HG02884 (cell line): Measurements from ENCODE around the gene MEX3D.

ENCODE experiments used
- ATAC-seq: cut with Tn5 transposase; IDR thresholded peaks from one replicate; pipeline ENCODE4 v1.9.1; 2021; ENCODE audit warnings: mild to moderate bottlenecking, moderate library complexity; ENCODE audit not compliant: unreplicated experiment

Gene MEX3D

DNA sequence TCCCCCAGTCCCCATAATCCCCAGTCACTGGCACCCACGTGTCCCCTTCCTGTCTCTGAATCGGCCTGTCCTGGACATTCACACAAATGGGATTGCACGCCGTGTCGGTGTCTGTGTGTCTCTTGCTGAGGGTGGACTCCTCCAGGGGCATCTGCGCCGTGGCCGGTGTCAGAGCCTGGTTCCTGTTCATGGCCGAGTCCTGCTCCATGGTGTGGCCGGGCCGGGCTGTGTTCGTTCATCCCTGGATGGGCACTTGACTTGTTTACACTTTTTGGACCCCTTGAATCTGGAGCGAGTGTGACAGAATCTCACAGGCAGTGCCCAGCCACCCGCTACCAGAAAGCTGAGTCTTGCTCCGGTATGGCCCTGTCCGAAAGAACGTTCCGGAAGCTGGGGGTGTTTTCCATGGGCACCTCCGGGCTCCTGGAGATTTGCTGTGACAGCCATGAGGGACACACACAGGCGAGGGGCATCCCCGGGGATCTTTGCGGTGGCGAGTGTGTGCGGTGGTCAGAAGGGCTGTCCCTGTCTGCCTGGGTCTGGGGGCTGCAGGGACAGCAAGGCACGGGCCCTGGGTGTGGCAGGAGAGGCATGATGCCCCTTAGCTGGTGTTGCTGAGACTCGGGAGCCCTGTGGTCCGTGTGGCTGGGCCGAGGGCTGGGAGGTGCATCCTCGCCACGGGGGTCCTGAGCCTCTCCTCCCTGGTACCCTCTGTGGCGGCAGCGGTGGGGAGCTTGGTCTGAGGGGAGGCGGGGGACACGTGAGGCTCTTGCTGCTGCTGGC is 6.4 kb upstream of the MEX3D start:
- ATAC-seq, result no peak

DNA sequence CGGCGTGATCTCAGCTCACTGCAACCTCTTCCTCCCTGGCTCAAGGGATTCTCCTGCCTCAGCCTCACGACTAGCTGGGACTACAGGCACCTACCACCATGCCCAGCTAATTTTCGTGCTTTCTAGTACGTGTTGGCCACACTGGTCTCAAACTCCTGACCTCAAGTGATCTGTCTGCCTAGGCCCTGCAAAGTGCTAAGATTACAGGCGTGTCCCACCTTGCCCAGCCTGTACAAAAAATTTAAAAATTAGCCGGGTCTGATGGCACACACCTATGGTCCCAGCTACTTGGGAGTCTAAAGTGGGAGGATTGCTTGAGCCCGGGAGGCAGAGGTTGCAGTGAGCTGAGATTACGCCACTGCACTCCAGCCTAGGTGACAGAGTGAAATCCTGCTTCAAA is 4.7 kb upstream of the MEX3D start:
- no peak for ATAC-seq

DNA sequence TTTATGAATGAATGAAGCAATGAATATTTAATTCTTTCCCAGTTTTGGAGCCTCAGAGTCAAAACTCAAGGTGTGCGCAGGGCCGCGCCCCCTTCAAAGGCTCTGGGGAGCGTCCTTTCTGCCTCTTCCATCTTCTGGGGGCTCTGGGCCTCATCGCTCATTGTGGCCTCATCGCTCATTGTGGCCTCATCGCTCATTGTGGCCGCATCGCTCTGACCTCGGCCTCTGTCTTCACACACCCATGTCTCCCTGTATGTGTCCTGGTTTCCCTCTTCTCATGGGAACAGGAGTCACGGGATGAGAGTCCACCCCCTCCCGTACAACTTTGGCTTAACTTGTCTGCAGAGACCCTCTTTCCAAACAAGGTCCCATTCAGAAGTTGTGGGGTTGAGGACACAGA is 3.2 kb upstream of the MEX3D start:
- no peak for ATAC-seq

DNA sequence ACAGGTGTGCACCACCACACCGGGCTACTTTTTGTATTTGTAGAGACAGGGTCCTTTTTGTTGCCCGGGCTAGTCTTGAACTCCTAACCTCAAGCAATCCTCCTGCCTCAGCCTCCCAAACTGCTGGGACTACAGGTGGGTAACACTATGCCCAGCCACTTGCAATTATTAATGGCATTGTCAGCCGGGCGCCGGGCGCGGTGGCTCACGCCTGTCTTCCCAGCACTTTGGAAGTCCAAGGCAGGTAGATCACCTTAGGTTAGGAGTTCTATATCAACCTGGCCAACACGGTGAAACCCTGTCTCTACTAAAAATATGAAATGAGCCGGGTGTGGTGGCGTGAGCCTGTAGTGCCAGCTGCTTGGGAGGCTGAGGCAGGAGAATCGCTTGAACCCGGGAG is 2.7 kb upstream of the MEX3D start:
- ATAC-seq, result no peak

DNA sequence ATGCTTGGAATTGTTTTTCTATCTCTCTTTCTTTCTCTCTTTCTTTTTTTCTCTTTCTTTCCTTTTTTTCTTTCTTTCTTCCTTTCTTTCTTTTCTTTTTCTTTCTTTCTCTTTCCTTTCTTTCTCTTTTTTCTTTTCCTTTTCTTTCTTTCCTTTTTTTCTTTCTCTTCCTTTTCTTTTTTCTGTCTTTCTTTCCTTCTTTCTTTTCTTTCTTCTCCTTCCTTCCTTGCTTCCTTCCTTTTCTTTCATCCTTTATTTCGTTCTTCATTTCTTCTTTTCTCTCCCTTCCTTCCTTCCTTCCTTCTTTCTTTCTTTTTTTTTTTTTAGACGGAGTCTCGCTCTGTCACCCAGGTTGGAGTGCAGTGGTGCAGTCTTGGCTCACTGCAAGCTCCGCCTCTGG is 1.9 kb upstream of the MEX3D start:
- ATAC-seq, result no peak

DNA sequence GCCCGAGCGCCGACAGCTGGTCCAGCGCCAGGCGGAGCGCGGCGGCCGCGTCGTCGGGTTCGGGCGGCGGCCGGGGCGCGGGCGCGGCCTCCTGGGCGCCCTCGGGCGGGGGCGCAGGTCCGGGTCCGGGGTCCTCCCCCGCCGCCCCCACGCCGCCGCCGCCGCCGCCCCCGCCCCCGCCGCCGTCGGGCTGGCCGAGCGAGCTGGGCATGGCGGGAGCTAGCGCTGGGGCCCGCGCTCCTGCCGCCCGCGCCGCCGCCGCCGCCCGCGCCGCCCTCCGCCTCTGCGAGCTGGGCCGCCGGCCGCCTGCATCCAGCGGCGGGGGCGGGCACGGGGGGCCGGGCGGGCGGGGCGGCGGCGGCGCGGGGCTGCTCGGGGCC is 287 bp downstream of the MEX3D start:
- ATAC-seq, result no peak

DNA sequence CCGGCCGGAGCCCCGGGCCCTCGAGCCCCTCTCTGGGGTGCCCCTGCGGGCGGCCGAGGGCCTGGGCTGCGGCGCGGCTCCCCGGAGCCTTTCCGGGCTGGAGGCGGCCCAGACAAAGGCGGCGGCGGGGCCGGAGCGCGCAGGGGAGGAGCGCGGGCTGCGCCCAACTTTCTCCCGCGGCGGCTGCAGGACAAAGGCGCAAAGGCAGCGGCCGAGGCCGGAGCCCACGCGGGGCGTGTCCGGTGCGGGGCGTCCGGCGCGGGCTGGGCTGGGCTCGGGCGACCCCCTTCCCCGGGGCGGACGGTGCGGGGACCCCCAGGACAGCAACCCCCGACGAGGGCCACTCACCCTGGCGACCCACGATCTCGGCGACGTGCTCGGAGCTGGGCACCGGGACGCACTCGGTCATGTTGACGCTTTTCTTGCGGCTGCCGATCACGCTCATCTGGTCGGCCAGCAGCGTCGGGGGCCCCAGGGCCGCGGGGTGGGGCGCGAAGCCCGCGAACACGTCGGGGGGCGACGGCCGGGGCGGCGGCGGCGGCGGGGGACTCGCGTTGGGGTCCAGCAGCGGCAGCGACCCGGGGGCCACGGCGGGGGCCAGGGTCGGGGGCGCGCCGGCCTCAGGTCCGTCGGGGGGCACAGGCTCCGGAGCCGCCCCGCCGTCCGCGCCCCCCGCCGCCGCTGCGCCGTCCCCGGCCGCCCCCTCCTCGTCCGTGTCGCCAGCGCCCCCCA is 843 bp downstream of the MEX3D start:
- ATAC-seq, result no peak

DNA sequence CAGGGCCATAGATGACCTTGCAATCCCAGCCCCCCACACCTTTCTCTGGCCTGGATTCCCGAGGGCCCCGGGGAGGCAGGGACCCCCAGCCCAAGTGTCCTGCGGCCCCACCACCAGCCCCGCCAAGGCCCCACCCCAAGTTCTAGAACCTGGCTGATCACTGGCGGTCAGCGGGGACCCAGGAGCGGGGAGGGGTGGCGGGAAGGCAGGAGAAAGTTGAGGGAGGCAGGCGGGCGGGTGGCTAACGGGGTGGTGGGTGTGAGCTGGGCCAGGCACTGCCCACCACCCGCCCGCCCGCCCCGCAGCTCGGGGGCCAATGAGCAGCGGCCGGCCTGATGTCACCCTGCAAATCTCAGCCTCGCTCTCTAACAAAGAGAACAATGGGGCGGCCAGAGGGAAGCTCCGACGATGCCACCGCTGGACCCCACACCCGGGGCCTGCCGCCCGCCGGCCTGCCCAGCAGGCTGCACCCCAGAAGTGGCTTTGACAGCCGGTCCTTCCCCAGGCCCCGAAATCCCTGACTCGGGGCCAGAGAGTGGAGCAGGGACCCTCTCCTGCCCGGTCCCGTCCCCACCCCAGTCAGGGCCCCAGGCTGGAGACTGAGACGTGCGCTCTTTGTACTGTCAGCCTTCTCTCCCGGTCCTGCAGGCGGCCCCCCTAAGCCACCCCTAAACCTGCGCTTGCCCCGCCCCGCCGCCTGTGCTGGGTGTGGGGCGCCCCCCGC is 1.6 kb downstream of the MEX3D start:
- no peak for ATAC-seq

DNA sequence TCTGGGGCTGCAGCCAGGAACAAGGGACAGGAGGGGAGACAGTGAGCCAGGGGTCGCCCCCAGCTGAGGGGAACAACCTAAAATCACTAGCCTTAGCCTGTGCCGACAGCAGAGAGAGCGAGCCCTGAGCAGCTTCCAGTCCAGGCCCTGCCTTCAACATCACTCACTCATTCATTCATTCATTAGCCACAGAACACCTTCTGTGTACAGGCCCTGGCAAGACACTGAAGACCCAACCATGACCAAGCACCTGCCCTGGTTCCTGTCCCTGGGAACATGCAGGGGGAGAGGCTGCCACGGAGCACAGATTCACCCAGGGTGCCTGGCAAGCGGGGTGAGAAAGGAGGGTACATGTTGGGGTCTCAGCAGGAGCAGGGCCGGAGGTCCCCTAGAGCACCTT is 4.9 kb downstream of the MEX3D start:
- ATAC-seq, result no peak

DNA sequence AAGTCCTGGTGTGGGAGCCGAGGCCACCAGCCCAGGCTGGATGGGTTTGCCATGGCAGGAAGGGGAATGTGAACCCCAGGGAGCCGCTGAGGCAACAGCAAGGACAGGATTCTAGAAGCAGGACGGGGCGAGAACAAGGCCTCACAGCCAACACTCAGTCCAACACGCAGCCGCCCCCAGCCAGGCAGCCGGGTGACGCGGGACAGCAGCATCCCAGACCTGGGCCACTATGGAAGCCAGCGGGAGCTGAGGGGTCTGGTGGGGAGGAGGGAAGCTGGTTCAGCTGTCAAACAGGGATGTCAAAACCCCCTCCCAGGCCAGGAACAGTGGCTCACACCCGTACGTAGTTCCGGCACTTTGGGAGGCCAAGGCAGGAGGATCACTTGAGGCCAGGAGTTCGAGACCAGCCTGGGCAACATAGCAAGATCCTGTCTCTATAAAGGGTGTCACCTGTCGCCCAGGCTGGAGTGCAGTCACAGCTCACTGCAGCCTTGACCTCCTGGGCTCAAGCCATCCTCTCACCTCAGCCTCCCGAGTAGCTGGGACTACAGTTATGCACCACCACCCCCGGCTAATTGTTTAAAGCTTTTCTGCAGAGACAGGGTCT is 6.8 kb downstream of the MEX3D start:
- ATAC-seq, result no peak

DNA sequence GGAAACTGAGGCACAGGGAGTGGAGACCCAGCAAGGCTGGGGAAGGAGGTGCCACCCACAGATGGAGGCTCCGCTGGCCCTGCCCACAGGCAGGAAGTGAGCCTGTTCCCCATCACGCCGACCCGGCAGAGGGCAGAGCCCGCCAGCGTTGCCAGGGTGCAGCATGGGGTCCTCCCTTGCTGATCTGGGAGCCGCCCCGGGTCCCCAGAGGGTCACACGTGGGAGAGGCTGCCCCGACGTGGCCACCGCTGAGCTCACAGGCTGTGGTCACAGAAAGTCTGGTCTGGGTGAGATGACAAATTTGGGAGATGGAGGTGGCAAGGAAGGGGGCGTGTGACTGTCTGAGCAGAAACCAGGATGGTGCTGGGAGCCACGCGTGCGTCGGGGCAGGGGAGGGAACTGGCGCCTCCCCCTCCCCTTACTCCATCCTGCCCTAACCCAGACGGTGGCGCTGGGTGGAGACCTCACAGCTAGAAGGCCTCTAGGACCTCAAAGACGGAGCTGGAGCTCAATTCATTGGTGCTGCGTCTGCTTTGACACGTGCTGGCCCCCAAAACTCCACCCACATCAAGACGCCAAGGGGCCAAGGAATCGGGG is 7.7 kb downstream of the MEX3D start:
- no peak for ATAC-seq

DNA sequence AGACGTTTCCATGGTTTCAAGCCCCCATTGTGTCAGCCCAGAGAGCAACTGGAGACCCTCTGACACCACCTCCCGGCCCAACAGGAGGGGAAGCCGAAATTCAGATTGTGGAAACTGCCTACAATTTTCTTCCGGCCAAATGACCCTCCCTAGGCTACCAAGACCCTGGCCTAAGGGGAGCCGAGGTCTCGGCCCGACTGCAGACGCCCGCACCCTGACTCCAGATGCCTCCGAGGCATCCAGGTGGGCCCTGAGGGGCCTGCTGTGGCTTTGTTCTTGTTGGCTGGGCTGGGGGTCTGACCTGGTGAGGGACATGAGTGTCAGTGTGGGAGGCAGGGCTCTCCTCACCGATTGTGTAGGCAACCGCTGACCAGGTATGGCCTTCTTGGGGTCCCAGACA is 9.6 kb downstream of the MEX3D start:
- no peak for ATAC-seq

DNA sequence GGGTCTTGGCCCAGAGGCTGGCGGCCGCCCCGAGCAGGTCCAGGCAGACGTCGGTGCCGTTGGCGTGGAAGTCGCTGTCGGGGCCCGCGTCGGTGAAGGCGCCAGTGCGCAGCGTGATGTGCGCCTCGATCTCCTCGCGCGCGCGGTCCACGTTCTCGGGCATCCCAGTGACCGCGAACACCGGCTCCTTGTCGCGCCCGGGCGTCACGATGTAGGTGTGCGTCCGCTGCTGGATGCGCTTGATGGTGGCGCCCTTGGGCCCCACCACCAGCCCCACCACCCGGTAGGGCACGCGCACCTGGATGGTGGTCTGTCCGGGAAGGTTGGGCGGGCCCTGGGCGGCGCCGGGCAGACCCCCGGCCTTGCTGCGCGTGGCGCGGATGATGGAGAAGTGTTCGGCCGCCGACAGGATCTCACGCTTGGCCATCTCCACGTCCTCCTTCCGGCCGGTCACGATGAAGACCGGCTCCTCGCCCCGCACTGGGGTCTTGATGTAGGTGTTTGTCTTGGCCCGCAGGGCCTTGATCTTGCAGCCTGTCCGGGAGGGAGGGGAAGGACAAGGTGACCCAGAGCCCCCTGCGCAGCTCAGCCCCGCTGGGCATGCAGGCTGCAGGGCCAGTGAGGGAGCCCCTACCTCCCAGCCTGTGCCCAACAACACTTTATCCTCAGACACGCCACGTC is 11.6 kb downstream of the MEX3D start:
- no peak for ATAC-seq

DNA sequence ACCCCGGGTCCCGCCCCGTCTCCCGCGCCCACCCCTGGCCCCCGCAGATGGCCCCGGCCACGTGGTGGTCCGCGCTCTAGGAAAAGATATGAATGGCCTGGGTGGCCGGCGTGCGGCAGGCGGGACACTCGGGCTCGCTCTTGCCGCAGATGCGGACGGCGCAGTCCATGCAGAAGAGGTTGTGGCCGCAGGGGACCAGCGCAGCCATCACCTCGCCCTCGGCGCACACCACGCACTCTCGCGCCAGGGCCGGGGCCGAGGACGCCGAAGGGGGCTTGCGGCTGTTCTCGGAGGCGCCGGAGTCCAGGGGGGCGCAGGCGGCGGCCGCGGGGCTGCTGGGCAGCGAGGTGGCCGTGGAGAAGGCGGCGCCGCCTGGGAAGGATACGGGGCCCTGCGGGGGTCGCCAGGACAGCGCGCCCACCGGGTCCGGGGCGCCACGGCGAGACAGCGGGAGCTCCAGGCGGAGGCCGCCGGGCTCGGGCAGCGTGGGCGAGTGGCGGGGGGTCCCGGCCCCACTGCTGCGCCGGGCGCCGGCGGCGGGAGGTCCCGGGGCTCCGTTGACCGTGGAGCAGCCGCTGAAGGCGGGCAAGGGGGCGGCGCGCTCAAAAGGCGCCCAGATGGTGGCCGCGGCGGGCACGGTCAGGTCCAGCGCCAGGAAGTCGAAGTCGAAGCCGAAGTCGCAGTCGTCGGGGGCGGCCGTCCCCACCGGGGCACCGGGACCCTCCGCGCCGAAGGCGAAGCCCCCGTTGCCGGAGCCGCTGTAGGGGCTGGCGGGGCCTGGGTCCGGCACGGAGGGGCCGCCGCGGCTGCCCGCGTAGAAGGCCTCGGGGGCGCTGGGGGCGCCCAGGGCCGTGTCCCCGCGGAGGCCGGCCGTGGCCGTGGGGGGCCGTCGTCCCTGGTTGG is 12.4 kb downstream of the MEX3D start:
- ATAC-seq, result no peak

DNA sequence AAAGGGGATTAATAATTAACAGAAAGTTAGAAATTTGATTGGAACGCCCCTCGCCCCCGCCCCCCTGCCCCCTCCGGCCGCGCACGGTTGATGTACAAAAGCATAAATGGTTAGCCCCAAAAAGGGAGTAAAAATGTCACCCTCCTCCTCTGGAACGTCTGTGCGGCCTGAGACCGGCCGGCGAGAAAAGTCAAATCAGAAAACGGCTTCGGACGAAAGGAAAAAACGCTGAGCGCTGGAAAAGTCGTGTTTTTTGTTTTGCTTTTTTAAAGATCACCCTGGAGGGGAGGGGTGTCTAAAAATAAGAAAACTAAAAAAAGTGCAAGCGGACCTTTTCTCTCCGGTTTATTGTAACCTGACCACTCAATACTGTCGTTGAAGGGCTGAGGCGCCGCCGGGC is 13.2 kb downstream of the MEX3D start:
- ATAC-seq, result no peak

DNA sequence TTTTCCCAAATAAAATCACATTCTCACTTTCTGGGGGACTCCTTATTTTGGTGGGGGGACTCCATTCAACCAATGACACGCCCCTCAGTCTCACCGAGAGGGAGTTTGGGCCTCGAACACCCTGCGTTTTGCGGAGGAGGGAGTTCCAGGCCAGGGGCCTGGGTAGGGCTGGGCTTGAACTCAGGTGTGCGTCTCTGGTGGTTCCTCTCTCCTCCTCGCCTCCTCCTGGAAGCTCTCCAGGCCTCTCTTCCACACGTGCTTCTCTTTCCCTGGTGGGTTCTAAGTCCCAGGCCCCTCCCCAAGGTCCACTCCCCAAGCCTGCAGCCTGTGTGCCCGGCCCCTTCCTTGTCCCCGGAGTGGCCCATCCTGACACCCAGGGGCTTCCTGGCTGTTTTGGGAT is 14.7 kb downstream of the MEX3D start:
- no peak for ATAC-seq

DNA sequence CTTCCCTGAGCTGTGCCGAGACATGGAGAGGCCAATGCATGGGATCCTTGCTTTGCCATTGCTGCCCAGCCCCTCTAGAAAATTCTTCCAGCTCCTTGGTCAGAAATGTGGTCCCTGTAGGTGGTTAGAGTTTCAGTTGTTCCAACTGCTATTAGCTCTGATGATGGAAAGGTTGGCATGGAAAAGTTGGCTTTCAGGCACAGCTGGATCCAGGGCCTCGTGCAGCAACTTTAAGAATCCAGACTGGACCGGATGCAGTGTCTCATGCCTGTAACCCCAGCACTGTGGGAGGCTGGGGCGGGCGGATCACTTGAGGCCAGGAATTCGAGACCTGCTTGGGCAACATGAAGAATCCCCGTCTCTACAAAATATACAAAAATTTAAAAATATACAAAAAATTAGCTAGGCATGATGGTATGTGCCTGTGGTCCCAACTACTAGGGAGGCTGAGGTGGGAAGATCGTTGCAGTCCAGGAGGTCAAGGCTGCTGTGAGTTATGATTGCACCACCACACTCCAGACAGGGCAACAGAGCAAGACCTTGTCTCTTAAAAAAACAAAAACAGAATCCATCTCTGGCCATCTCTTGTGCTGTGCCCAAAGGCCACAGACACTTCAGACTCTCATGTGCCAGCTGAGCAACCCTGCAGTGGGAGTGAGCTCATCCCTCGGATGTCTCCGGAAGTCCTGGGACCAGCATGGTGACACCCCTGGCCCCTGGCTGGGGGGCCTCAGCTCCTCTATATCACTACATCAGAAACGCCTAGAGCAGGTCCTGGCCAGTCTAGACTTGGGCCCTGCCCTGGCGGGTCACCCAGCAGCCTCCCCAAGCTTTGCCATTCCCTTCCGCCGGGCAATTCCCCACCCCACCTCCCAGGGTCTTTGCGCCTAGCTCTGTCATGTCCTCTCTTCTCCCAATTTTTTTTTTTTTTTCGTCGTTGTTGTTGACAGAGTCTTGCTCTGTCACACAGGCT is 16.8 kb downstream of the MEX3D start:
- ATAC-seq, result no peak

DNA sequence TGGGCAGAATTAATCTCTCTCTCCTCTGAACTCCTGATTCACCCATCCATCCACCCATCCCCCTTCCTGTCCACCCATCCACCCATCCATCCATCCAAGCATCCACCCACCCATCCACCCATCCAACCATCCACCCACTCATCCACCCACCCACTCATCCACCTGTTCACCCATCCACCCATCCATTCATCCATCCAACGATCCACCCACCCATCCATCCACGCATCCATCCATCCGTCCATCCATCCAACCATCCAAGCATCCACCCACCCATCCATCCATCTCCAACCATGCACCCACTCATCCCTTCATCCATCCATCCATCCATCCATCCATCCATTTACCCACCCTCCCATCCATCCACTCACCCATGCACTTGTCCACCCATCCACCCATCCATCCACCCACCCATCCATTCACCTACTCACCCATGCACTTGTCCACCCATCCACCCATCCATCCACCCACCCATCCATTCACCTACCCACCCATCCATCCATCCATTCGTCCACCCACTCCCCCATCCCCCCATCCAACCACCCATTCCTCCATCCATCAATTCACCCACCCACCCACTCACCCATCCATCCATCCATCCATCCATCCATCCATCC is 18.7 kb downstream of the MEX3D start:
- no peak for ATAC-seq
